T1000 (cell line): ENCODE results near the gene CFAP57.

ENCODE experiments used
- DNase-seq: peaks from one replicate; lab custom pipeline; 2025; ENCODE audit warnings: mixed read lengths; lab: John Stamatoyannopoulos, UW

Gene CFAP57

DNA sequence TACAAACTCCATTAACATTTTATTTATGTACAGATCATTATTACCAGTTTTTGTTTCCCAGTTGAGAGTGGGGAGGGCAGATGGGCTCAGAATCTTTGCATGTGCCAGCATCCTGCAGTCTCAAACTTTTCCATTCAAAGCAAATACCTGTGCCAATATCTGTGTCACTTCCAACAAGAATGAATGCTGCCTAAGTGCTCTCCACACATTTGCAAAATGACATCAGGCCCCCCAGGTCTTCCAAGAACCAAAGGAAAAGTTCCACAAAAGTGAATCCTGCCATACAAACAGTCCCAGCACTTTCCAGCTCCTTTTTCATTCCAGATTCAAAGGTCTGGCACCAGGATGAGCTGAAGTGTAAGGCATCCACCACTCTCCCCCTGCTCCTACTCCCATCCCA is 127.0 kb downstream of the CFAP57 start:
- no peak for DNase-seq

DNA sequence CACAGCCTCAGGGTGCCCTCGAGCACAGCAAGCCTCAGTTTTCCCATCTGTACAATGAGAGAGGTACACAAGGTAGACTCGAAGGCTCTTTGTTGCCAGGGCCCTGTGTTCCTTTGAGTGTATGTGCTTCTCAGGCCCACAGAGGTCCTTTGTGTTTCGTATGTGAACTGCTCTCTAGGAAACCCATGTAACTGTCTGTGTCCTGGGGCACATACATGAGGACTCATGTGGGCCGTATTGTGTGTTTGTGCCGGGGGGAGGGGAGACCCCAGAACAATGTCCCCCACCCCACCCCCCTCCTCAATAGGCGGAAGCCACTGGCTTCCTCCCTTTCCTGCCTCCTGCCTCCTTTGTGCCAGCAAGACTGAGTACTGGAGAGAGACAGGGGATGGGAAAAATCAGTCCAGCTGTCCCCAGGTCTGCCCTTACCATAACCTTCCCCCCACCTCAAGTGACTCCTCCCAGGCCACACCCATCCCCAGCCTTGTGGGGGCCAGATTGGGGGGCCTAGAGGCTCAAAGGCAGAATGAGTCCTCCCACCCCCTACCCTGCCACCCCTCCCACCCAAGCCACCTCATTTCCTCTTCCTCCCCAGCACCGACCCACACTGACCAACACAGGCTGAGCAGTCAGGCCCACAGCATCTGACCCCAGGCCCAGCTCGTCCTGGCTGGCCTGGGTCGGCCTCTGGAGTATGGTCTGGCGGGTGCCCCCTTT is 128.4 kb downstream of the CFAP57 start, which contains the start of gene TIE1:
Gene TIE1 (plus strand): TSS at position 605 of the 717 bp plus-strand sequence. CDS start 90 bp downstream, at position 695.
- no peak for DNase-seq

DNA sequence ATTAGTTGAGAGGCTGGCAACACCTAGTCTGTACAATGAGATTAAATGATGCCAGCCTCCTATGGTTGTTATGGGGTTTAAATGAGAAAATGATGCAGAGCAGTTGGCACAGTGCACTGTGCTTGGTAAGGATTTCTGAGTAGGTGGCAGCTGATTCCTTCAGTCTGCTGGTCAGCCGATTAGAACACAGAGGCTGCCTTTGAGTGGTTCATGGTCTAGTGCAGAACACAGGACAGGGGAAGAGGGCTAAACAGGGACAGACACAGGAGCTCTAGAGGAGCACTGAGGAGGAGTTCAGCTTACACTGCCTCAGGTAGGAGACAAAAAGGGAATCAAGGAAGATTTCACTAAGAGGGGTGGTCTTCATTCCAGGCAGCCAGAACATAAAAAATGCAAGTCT is 130.1 kb downstream of the CFAP57 start:
- DNase-seq, result no peak

DNA sequence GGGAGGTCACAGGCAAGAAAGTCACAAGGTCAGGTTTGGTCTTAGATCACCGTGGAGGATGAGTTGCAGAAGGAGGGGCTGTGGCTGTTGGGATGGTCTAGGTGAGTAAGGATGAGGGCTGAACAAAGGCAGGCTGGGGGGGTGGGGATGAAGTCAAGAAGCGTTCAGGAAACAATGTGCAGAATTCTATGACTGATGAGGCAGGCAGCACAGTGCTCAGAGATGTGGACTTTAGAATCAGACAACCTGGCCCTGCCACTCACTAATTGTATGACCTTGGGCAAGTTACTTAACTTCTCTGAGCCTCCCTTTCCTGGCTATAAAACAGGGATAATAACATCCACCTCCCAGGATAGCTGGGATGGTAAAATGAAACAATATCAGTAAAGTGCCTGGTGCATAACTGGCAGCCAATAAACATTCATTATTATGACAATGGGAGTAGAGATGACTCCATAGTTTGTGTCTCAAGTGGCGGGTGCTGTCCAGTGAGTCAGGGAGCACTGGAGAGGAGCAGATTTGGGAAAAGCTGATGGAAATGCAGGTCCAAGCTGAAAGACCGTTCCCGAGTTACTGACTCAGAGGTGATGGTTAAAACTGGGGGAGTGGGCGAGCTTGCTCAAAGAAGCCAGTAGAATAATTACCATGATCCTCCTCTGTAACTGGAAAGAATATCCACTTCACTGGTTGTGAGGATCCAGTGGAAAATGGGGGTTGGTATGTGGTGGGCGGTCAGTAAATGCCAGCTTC is 130.8 kb downstream of the CFAP57 start:
- no peak for DNase-seq

DNA sequence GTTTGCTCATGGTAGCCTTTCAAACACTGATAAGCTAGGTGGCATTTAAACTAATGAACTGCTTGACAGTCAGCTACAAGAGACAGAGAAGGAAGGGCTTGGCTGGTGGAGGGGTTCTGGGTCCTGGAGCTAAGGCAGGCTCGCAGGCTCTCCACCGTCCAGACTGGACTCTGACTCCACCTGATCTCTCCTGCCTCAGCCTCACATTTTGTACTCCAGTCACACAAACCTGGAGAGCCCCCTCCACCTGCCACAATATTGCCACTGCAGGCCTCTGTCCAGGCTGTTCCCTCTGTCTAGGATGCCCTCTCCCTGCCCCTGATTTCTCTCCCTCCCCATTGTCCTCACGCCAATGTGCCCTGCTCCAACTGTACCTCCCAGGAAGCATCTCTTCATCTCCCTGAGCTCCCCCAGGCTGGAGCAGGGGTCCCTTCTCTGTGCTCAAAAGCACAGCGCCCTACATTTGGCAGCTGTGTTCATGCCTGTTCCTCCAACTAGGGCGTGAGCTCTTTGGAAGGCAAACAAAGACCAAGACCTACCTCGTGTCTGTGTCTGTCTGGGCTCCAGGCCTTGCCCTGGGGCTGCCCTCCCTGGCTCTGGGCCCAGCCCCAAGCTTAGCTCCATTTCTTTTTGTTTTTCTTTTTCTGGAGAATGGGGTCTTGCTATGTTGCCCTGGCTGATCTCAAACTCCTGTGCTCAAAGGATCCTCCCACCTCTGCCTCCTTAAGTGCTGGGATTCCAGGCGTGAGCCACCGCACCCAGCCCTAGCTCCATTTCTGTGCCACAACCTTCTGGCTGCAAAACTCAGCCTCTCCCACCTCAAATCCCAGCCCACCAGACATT is 131.6 kb downstream of the CFAP57 start:
- DNase-seq, result no peak
